ENCODE measurements around the gene AFF1.
A peak's percentile ranks its signal among the peaks of the same experiment; 100 is the strongest.

DNA sequence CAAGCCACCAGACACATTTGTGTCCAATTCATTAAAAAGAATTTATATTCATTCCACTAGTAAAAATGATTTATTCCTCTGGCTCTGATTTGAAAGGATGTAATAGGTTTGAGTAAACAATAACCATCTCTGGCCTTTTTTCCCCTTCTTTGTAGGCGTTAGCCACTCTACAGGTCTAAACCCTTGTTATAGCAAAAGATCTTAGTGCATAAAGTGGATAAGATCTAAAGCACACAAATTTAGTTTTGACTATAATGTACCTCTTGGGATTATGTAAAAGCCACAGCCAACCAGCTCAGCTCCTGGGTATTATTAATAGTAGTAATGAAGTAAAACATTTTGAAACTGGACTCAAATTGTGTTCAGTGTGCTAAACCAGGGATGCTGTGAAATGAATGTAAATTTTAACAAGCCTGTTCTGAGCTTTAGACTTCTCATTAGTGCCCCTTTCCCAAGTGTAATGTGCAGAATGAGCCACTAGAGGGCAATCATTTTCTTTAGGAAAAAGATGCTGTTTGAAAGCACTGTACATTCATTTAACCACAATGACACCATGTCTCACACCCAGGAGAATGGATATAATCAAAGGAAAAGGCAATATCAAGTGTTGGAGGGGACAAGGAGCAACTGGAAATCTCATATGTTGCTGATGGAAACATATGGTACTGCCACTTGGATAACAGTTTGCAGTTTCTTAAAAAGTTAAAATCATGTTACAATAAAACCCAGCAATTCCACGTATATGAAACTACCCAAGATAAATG, 215.9 kb downstream of the AFF1 start:
- TF ChIP-seq, protein P1, sequence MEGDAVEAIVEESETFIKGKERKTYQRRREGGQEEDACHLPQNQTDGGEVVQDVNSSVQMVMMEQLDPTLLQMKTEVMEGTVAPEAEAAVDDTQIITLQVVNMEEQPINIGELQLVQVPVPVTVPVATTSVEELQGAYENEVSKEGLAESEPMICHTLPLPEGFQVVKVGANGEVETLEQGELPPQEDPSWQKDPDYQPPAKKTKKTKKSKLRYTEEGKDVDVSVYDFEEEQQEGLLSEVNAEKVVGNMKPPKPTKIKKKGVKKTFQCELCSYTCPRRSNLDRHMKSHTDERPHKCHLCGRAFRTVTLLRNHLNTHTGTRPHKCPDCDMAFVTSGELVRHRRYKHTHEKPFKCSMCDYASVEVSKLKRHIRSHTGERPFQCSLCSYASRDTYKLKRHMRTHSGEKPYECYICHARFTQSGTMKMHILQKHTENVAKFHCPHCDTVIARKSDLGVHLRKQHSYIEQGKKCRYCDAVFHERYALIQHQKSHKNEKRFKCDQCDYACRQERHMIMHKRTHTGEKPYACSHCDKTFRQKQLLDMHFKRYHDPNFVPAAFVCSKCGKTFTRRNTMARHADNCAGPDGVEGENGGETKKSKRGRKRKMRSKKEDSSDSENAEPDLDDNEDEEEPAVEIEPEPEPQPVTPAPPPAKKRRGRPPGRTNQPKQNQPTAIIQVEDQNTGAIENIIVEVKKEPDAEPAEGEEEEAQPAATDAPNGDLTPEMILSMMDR (conservative IDR thresholded peaks at IDR 0.05 in 1 of 2, IDR thresholded peaks at IDR 0.05 in 1 of 2; ENCODE audit: extremely low read depth in 1 of 2, insufficient read depth in 1 of 2, low read depth in 1 of 2, low read length in 2 of 2): peak; percentile 82 to 99
- TF ChIP-seq EZH2 (IDR thresholded peaks at IDR 0.05; ENCODE audit: borderline replicate concordance, low read length): no peak

All from mammary epithelial cell (primary cell).